H1 (cell line): ENCODE data around the gene ID2. TPM values are rescaled to one million over a fixed set of nuclear protein-coding genes. Genes with fewer than 3 reads are reported as not detected.

ENCODE experiments used
- CTCF ChIA-PET: fragments of 300-600 bp; sonication (Branson Sonifier 250); formaldehyde crosslinking; loops from one replicate; lab custom pipeline; 2021; ENCODE audit not compliant: partially characterized antibody; lab: Charles Lee
- POLR2A ChIA-PET: fragments of 300-600 bp; sonication (Branson Sonifier 250); formaldehyde crosslinking; loops from one replicate; lab custom pipeline; 2021; ENCODE audit warnings: inconsistent platforms; ENCODE audit not compliant: partially characterized antibody; lab: Charles Lee
- DNase-seq, 2 experiments: peaks; one replicate each; pipeline versions ENCODE4 v3.0.0 to v3.0.0-alpha.2; 2010 to 2022; ENCODE audit warnings: low spot score in 2 of 2, low read depth in 1 of 2, mixed read lengths in 1 of 2
- FAIRE-seq: peaks from 2 replicates; lab custom pipeline; 2011; peaks lifted over from hg19 to GRCh38; lab: Jason Lieb, UNC
- H2AFZ ChIP-seq: 2 replicates; pipeline ENCODE4 v1.8.1; 2012; ENCODE audit warnings: low read length, inconsistent platforms
- H2AK5ac ChIP-seq: 2 replicates; pipeline ENCODE4 v1.6.1; 2013; ENCODE audit warnings: low read depth, low read length
- H2BK120ac ChIP-seq: replicated peaks from 2 replicates; pipeline ENCODE3; 2013; ENCODE audit warnings: low read depth, low read length, inconsistent platforms
- H2BK12ac ChIP-seq: 2 replicates; pipeline ENCODE4 v1.6.1; 2013; ENCODE audit warnings: low read depth, low read length
- H2BK15ac ChIP-seq: 2 replicates; pipeline ENCODE4 v1.6.1; 2013; ENCODE audit warnings: low read length
- H2BK20ac ChIP-seq: 2 replicates; pipeline ENCODE4 v1.6.1; 2013; ENCODE audit warnings: low read length
- H2BK5ac ChIP-seq: 2 replicates; pipeline ENCODE4 v1.6.1; 2013; ENCODE audit warnings: low read depth, low read length
- H3K14ac ChIP-seq: 2 replicates; pipeline ENCODE4 v1.6.1; 2013; ENCODE audit warnings: inconsistent platforms; ENCODE audit not compliant: insufficient read length
- H3K18ac ChIP-seq: 2 replicates; pipeline ENCODE4 v1.6.1; 2013; ENCODE audit warnings: low read length; ENCODE audit errors: extremely low read depth
- H3K23ac ChIP-seq: 2 replicates; pipeline ENCODE4 v1.6.1; 2013; ENCODE audit warnings: inconsistent platforms; ENCODE audit not compliant: insufficient read length
- H3K23me2 ChIP-seq: 2 replicates; pipeline ENCODE4 v1.6.1; 2013; ENCODE audit warnings: low read depth, low read length
- H3K27ac ChIP-seq: 2 replicates; pipeline ENCODE4 v1.6.1; 2011; ENCODE audit warnings: low read depth, low read length, inconsistent platforms
- H3K27me3 ChIP-seq, 4 experiments: replicated peaks in 1 of 4; 1 replicate in 1 of 4; 2 replicates in 3 of 4; pipeline versions ENCODE4 v1.6.1 to v1.8.1; 2011 to 2013; ENCODE audit warnings: low read length in 3 of 4, mild to moderate bottlenecking in 3 of 4, inconsistent platforms in 2 of 4, mixed read lengths in 2 of 4, moderate library complexity in 1 of 4; ENCODE audit not compliant: control insufficient read depth in 3 of 4, insufficient read depth in 3 of 4; ENCODE audit errors: extremely low read depth in 1 of 4
- H3K36me3 ChIP-seq, 4 experiments: 2 replicates each; pipeline versions ENCODE4 v1.6.1 to v1.8.1; 2011 to 2013; ENCODE audit warnings: mild to moderate bottlenecking in 4 of 4, low read length in 3 of 4, moderate library complexity in 2 of 4, control low read depth in 1 of 4, inconsistent platforms in 1 of 4; ENCODE audit not compliant: insufficient read depth in 4 of 4, control insufficient read depth in 2 of 4
- H3K4ac ChIP-seq: replicated peaks from 2 replicates; pipeline ENCODE3; 2013; ENCODE audit warnings: low read length, low read depth, mixed read lengths, inconsistent platforms; ENCODE audit not compliant: insufficient read length
- H3K4me1 ChIP-seq, 4 experiments: replicated peaks in 1 of 4; 1 replicate in 1 of 4; 2 replicates in 3 of 4; pipeline versions ENCODE4 v1.6.1 to v1.8.1; 2011 to 2013; ENCODE audit warnings: low read length in 3 of 4, inconsistent platforms in 2 of 4, mixed read lengths in 1 of 4; ENCODE audit not compliant: insufficient read depth in 4 of 4, control insufficient read depth in 3 of 4
- H3K4me2 ChIP-seq, 2 experiments: 2 replicates each; pipeline versions ENCODE4 v1.6.1 to v1.8.1; 2011 to 2013; ENCODE audit warnings: low read depth in 2 of 2, low read length in 2 of 2, control low read depth in 1 of 2, inconsistent platforms in 1 of 2, mild to moderate bottlenecking in 1 of 2; ENCODE audit not compliant: insufficient read depth in 1 of 2
- H3K4me3 ChIP-seq, 4 experiments: fragments of 200-600, 300-600 bp in 1 of 4; sonication (generic), shearing (Covaris generic), sonication (Bioruptor Twin) in 1 of 4; 2 replicates each; pipeline versions ENCODE4 v1.5.1 to v1.8.1; 2011 to 2016; ENCODE audit warnings: low read length in 4 of 4, low read depth in 3 of 4, control low read depth in 2 of 4, inconsistent platforms in 2 of 4, mild to moderate bottlenecking in 2 of 4, mixed read lengths in 1 of 4, moderate library complexity in 1 of 4; ENCODE audit not compliant: insufficient read depth in 2 of 4; ENCODE audit errors: extremely low read depth in 1 of 4
- H3K56ac ChIP-seq: replicated peaks from 2 replicates; pipeline ENCODE3; 2013; ENCODE audit warnings: low read depth, mild to moderate bottlenecking, mixed read lengths, low read length, inconsistent platforms; ENCODE audit not compliant: insufficient read length
- H3K79me1 ChIP-seq: 2 replicates; pipeline ENCODE4 v1.6.1; 2013; ENCODE audit warnings: low read depth, low read length, control low read depth
- H3K79me2 ChIP-seq, 2 experiments: 2 replicates each; pipeline versions ENCODE4 v1.6.1 to v1.8.1; 2012 to 2013; ENCODE audit warnings: low read length in 2 of 2, mild to moderate bottlenecking in 2 of 2, inconsistent platforms in 1 of 2; ENCODE audit not compliant: insufficient read depth in 2 of 2, control insufficient read depth in 1 of 2
- H3K9ac ChIP-seq, 4 experiments: replicated peaks in 1 of 4; 1 replicate in 1 of 4; 2 replicates in 3 of 4; pipeline versions ENCODE4 v1.6.1 to v1.8.1; 2011 to 2013; ENCODE audit warnings: low read depth in 3 of 4, low read length in 3 of 4, control low read depth in 2 of 4, mild to moderate bottlenecking in 2 of 4, moderate library complexity in 2 of 4, inconsistent platforms in 1 of 4; ENCODE audit errors: extremely low read depth in 1 of 4
- H3K9me3 ChIP-seq, 2 experiments: 2 replicates each; pipeline versions ENCODE4 v1.6.1 to v1.8.1; 2012 to 2013; ENCODE audit warnings: mild to moderate bottlenecking in 2 of 2, moderate library complexity in 2 of 2, control low read depth in 1 of 2, inconsistent platforms in 1 of 2, low read depth in 1 of 2, low read length in 1 of 2, mixed read lengths in 1 of 2; ENCODE audit not compliant: insufficient read depth in 2 of 2
- H4K20me1 ChIP-seq, 2 experiments: replicated peaks in 1 of 2; 2 replicates each; pipeline versions ENCODE3 to v1.8.1; 2011 to 2013; ENCODE audit warnings: inconsistent platforms in 2 of 2, low read length in 2 of 2, mild to moderate bottlenecking in 1 of 2; ENCODE audit not compliant: insufficient read depth in 2 of 2, control insufficient read depth in 1 of 2
- H4K5ac ChIP-seq: 2 replicates; pipeline ENCODE4 v1.6.1; 2013; ENCODE audit warnings: low read length, low read depth, mixed read lengths, inconsistent platforms; ENCODE audit not compliant: insufficient read length
- H4K8ac ChIP-seq: 2 replicates; pipeline ENCODE4 v1.8.0; 2013; ENCODE audit warnings: mild to moderate bottlenecking, moderate library complexity, low read length, inconsistent platforms; ENCODE audit not compliant: insufficient read depth; ENCODE audit errors: extremely low read depth
- H4K91ac ChIP-seq: replicated peaks from 2 replicates; pipeline ENCODE3; 2013; ENCODE audit warnings: low read length, mixed read lengths, inconsistent platforms; ENCODE audit not compliant: insufficient read length
- WGBS, 2 experiments: shearing (Covaris generic) in 1 of 2; methylation state at CpG; one replicate each; pipeline versions ENCODE4 v1.1.6 to v1.1.7; 2013 to 2015; ENCODE audit warnings: low lambda C conversion rate in 2 of 2, mixed read lengths in 2 of 2, inconsistent platforms in 1 of 2, low coverage in 1 of 2, missing lambda C conversion rate in 1 of 2; ENCODE audit not compliant: insufficient replicate concordance in 2 of 2, insufficient coverage in 1 of 2, insufficient read length in 1 of 2; ENCODE audit errors: extremely low coverage in 1 of 2, missing lambda C conversion rate in 1 of 2; 5-methylcytosine and 5-hydroxymethylcytosine counted together
- polyA plus RNA-seq, 7 experiments: library from polyadenylated mRNA; depleted of rRNA in 3 of 7; stranded (reverse) in 5 of 7; unstranded in 2 of 7; fragments of >200 nt in 5 of 7; fragments of 200-250 nt in 2 of 7; gene quantifications; 1 replicate in 5 of 7; 2 replicates in 1 of 7; 4 replicates in 1 of 7; pipeline versions ENCODE4 v1.2.1 to v1.2.3, GENCODE V29; 2011 to 2013; ENCODE audit warnings: missing spikeins in 2 of 7, mixed read lengths in 2 of 7
- total RNA-seq: library from RNA; stranded (reverse); fragmentation: NEBNext Ultra II Directional; extraction: Animal tissue kit (Norgen Biotek cat#: 25700); gene quantifications from 2 replicates; pipeline ENCODE4 v1.2.1, GENCODE V29; 2021
- TF ChIP-seq, protein P1 (sequence below): IDR thresholded peaks from 2 replicates; pipeline ENCODE4 v1.6.1; 2011; ENCODE audit warnings: low read length, improper control_type of control experiment

The ID2 gene
- total and polyA plus RNA-seq, 2 of the 8 experiments (the other 6 are each of a cell fraction or from before 2014, with no cell fraction given): 36.7 to 214 TPM

DNA sequence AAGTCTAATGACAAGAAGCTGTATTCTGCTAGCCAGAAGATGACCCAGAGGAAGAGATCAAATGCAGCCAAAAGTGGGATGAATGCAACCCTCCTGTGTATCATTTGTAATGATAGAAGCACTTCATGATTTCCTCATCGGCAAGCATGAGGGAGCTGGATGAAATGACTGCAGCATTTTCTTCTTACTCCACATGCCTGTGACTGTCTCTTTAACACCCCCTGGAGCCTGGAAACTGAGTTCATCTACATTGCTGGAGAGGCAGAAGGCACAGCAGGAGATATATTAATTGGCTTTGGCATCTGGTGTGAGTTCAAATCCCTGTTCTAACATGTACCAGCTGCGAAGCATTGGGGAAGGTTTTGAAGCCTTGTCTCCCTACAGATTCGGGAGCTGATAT is 37.7 kb downstream of the ID2 start:
- DNase-seq (no peak), FAIRE-seq (no peak)
- CTCF ChIA-PET: interaction anchor here (0.6 to 1.1 kb wide), 4 partner anchors 27 to 1144 kb away, joined by 3 read pairs; no protein-coding TSS in a partner anchor
- Histone ChIP-seq H2AFZ (no peak overlapping the region), H3K79me2 (no peaks in the 10 kb centered on the region), H3K9me3 (no peaks in the 10 kb centered on the region), H2BK120ac (no peak overlapping the region), H3K23ac (no peak overlapping the region), H4K8ac (no peak overlapping the region), H4K20me1 (no peaks in the 10 kb centered on the region), H3K18ac (no peak overlapping the region), H2BK15ac (no peak overlapping the region), H3K79me1 (no peaks in the 10 kb centered on the region), H3K27ac (no peak overlapping the region), H3K23me2 (peaks cover 1% of the 10 kb centered on the region; the same call in 1 of the 2 replicates), H3K56ac (no peak overlapping the region), H2AK5ac (no peak overlapping the region), H3K36me3 (no peaks in the 10 kb centered on the region), H3K4me1 (no peaks in the 10 kb centered on the region), H4K5ac (no peak overlapping the region), H3K14ac (no peak overlapping the region), H3K27me3 (no peaks in the 10 kb centered on the region), H3K4ac (no peak overlapping the region), H4K91ac (no peak overlapping the region), H3K9ac (no peak overlapping the region), H2BK12ac (no peak overlapping the region), H3K4me2 (no peak overlapping the region), H2BK20ac (no peak overlapping the region), H3K4me3 (no peak overlapping the region), H2BK5ac (no peak overlapping the region)
- TF ChIP-seq, protein P1, sequence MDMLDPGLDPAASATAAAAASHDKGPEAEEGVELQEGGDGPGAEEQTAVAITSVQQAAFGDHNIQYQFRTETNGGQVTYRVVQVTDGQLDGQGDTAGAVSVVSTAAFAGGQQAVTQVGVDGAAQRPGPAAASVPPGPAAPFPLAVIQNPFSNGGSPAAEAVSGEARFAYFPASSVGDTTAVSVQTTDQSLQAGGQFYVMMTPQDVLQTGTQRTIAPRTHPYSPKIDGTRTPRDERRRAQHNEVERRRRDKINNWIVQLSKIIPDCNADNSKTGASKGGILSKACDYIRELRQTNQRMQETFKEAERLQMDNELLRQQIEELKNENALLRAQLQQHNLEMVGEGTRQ: no peak
- 86% methylated on average over 3 of the region's 3 CpGs; no CpG with 5 or more reads in 1 of the 2 experiments for WGBS, 2 experiments
- POLR2A ChIA-PET: no interaction called here
